Activated CD4-positive, CD25-positive, alpha-beta regulatory T cell (primary cell): ENCODE results near the gene RSPRY1.

ENCODE experiments used
- DNase-seq, 4 experiments: peaks; one replicate each; lab custom pipeline; 2025; lab: John Stamatoyannopoulos, UW

Gene RSPRY1

GRCh38 chr16:57152096-57153093, 33.7 kb upstream of the RSPRY1 start:
- DNase-seq: no peak

DNA sequence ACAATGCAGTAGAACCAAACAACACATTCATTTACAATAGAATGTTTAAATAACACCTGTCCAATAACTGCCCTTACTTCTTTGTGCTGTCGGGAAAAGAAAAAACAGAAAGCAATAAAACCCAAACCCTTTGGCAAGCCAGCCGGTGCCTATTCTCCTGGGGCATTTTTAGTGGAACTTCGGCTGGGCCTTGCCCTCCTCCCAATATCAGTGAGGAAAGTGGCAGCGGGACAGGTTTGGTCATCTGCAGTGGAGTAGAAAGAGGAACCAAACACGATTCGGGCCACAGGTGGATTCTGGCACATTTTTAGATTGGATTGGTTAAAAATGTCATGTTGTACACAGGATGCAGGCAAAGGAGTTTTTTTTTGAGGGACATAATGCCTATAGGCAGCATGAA, 32.3 kb upstream of the RSPRY1 start:
- DNase-seq: no peak

GRCh38 chr16:57155702-57156350, 30.3 kb upstream of the RSPRY1 start:
- DNase-seq: no peak

DNA sequence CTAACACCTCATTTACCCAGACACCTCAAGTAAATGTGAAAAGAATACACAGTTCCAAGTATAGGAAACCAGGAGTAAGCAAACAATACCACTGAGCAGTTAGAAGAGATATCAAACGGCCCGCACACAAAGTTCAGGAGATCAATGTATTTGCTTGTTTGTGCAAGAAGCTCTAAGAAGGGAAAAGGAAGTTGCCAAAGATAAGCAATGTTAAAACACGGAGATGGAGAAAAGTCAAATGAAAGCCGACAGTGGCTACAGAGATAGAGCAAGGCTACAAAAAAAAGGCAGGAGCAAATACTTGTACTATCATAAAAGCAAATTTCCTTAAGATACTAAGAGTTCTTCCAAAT, 29.8 kb upstream of the RSPRY1 start:
- no peak for DNase-seq

DNA sequence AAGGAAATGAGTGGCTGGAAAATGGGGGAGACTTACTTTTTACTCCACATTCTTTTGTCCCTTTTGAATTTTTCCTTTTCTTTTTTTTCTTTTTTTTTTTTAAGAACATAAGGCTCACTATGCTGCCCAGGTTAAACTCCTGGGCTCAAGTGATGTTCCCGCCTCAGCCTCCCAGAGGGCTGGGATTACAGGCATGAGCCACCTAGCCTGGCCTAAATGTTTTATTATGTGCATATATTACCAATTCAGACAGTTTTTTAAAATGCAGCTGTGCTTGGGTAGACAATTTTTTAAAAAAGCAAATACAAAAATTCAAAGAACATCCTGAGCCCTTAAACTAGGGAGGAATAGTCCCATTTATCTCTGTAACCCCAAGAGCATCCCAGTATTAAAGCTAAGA, 28.6 kb upstream of the RSPRY1 start:
- DNase-seq: no peak

DNA sequence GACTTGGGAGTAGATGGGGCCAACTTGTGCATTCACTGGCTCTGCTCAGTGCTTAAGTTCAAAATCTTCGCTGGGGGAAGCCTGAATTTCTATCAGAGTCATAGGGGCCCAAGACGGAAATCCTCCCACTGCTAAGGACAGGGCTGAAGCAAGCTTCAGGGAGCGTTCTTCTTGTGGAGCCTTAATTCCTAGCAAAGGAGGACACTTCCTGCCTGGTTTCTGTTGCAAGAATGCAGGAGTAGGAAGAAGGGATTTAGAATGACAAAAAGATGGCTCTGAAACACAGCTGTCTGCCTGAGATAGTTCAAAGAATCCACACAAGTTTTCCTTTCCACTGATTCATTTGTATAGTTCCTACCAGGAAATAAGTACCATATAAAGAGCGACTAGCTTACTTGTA, 26.7 kb upstream of the RSPRY1 start:
- no peak for DNase-seq

DNA sequence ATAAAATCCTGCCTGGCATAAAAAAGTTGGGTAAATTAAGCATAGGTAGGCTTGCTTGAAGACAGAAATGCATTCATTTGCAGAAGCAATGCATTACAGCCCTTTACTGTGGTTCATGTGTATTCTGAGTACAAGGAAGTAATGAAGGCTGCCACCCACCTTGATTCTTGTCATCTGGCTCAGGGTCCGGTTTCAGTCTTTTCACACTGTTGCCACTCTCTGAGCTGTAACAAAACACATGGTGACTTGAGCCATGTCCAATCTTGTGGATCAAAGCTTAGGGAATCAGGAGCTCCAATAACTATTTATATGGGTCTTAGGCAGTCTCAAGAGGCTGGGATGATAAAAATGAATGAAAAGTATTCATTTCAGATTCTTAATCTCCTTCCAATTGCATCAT, 22.3 kb upstream of the RSPRY1 start:
- no peak for DNase-seq

DNA sequence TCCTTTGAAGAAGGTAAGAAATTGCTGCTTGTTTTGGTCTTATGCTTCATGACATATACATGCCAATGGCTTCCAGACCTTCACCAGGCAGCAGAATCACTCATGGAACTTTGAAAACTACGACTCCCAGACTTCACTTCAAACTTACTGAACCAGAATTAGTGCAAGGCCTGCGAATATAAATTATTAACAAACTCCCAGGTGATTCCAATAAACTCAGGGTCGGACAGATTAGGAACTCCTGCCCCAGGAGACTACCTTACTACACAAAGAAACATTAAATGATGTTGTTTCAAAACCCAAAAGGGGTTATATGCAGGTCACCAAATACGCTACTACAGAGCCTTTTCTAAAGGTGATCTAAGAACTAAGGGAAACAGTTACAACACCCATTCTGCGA, 20.6 kb upstream of the RSPRY1 start:
- DNase-seq: no peak

- no peak for DNase-seq
Observed at GRCh38 chr16:57165938-57166337, 20.2 kb upstream of the RSPRY1 start.

DNA sequence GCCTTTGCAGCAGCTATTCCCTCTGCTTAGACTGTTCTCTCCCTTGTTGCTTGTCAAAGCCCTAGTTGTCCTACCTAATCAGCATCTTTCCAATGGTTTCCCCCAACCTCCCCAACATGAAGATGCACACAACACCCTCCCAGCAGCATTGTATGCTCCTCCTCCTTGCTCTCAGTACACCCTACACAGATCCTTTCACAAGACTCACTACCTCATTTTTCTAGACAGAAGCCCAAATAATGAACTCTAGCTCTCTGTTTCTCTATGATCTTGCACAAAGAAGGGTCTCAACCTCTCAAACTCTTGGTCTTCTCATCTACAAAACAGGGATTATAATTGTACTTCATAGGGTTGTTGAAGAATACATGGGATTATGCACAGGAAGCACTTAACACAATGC, 19.7 kb upstream of the RSPRY1 start:
- DNase-seq: no peak

DNA sequence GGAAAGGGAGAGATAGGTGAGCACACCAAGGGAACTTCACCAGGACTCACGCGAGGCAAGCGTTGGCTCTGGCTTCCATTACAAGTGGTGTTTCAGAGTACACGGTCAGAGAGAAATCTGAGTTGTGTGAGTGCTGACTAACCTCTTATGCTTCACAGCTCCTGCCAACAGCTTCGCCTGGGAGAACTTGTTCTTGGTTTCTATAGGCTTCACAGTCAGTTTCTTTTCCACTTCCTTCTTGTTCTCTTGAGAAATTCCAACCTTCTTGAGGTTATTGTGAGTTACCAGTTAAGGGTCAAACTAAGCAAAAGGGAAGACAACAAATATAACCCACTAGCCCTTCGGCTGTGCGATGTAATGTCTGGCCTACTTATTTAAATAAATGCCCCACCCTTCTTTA, 19.2 kb upstream of the RSPRY1 start:
- no peak for DNase-seq

GRCh38 chr16:57167538-57167937, 18.6 kb upstream of the RSPRY1 start:
- DNase-seq: no peak

DNA sequence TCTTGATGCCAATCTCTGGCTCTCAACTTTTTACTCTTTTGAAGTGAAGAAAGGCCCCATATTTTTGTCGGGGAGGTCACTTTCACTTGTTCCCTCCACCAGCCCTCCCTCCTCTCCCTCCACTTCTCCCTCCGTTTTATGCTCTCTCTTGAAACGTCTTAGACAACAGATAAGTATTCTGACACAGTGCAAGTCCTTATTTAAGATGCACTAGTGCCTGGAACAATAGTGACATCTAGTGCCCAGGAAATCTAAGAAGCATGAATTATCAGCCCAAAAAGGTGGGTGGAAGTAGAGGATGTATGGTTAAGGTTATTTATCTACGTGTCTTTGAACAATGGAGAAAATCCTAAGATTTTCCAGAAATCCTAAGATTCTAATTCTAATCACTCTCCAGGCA, 18.2 kb upstream of the RSPRY1 start:
- DNase-seq: no peak

- no peak for DNase-seq
Observed at GRCh38 chr16:57169327-57169726, 16.8 kb upstream of the RSPRY1 start.

GRCh38 chr16:57172721-57173290, 13.3 kb upstream of the RSPRY1 start:
- DNase-seq: no peak

DNA sequence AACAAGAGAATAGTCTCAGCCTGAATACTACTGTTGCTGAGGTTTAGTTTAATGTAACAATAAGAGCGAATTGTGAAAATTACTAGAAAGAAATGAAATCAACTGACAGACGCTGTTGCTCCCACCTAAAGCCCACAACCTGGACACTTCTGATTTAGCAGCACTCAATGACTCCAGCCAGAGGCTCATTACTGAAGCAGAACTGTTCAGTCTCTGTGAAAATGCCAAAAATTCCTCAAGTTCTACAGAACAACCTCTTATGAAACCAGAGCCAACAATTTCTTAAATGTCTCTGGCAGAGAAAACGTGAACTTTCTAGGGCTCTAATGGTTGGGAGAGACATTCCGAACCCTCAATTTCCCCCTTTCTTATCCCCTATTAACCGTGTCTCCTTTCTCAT, 10.2 kb upstream of the RSPRY1 start:
- no peak for DNase-seq

DNA sequence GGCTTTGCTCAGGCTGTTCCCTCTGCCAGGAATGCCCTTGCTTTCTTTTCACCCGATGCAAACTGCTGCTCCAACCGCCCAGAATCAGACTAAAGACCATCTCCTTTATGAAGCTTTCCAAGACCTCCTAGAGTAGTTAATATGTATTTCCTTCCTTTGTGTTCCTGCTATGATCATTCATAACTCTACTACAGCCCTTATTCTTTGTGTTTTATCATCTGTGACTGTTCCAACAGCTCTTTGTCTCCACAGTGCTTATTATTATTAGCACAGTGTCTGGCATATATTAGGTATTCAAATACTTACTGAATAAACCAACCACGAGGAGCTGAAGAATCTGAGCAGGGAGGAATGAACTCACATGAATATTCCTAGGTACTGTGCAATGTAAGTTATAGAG, 7.9 kb upstream of the RSPRY1 start:
- DNase-seq: no peak

- DNase-seq: no peak
Observed at GRCh38 chr16:57178793-57179212, 7.3 kb upstream of the RSPRY1 start.

- DNase-seq: no peak
Observed at GRCh38 chr16:57179215-57179828, 6.8 kb upstream of the RSPRY1 start.

DNA sequence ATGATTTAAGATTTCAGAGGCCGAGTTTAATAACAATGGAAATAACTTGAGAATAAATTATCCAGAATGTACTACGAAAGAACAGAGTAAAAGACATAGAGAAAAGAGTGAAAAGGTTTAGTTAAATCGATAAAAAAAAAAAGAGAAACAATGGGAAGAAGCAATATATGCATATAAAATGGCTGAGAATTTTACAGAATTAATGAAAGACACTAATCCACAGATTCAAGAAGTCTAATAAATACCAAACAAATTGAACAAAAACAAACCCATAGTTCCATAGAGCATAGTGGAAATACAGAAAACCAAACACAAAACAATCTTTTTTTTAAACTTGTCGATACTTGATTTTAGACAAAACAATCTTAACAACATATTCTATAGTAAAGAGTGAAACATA, 2.0 kb upstream of the RSPRY1 start:
- no peak for DNase-seq

DNA sequence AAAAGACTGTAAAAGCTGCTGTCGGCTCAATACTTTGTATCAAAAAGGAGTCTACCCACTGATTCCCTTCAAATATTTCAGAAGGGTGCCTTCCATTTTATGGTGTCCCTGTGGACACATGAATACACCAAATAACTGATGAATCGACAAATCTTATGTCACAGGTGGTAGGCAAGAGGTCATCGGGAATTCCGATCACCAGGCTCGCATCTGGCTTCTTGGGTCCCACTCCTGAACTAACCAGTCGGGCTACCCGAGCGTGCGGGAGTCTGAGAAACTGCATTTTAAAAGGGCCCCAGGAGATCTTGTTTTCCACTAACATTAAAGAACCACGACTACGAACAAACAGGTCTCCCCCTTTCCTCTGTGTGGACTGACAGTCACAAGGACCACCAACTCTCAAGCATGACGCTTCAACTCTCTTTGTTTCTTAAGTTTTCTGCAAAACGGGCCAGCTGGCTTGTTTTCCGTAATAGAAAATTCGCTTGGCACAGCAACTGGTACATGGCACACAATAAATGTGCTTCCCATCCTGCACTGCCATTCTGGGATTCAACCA, 1.2 kb upstream of the RSPRY1 start:
- DNase-seq: no peak

DNA sequence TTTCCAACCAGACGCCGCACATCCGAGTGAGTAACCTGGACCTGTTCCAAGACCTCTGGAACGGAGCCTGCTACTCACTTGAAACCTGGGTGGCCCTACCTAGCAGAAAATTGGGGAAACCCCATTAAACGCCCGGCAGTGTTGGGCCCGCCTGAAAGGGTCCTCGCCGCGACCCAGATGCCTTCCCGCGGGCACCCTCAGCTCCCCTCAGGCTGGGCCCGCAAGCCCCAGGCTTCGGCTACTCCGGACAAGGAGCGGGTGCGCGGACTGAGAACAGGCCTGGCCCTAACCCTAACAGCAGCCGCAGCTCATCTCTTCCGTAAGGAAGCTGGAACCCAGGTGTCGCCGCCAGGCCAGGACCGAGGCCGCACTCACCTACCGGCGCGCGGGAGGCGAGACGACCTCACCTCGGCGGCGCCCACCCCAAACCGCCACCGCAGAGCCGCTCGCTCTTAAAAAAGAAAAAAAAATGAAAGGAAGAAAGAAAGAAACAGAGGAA, 634 bp upstream of the RSPRY1 start:
- DNase-seq: peak in 1 of 4 experiments; percentile 37
